NCI-H1092 (cell line): ENCODE measurements around the gene KLK6.

Experiments used
- DNase-seq: peaks from one replicate; lab custom pipeline; 2025; lab: John Stamatoyannopoulos, UW

KLK6 gene

GRCh38 chr19:50910722-50911121 lies 58.7 kb downstream of the KLK6 start:
- no peak for DNase-seq

- DNase-seq = no peak
Observed at GRCh38 chr19:50909240-50910070, 59.9 kb downstream of the KLK6 start.
